GM23338 (cell line): ENCODE results near the gene MCCC1.

ENCODE experiments used
- POLR2AphosphoS5 ChIP-seq: IDR thresholded peaks from 2 replicates; pipeline ENCODE4 v1.6.1; 2016; ENCODE audit warnings: antibody characterized with exemption, low read depth
- TF ChIP-seq, protein P1 (sequence below), 2 experiments: fragments of 200-600 bp in 1 of 2; sonication (generic) in 1 of 2; conservative IDR thresholded peaks; 2 replicates each; pipeline versions ENCODE4 v1.5.1 to v1.6.1; 2016 to 2017; ENCODE audit warnings: antibody characterized with exemption in 2 of 2, low read depth in 2 of 2, mild to moderate bottlenecking in 2 of 2, moderate library complexity in 1 of 2

- no peak for TF ChIP-seq POLR2AphosphoS5
- TF ChIP-seq, protein P1, sequence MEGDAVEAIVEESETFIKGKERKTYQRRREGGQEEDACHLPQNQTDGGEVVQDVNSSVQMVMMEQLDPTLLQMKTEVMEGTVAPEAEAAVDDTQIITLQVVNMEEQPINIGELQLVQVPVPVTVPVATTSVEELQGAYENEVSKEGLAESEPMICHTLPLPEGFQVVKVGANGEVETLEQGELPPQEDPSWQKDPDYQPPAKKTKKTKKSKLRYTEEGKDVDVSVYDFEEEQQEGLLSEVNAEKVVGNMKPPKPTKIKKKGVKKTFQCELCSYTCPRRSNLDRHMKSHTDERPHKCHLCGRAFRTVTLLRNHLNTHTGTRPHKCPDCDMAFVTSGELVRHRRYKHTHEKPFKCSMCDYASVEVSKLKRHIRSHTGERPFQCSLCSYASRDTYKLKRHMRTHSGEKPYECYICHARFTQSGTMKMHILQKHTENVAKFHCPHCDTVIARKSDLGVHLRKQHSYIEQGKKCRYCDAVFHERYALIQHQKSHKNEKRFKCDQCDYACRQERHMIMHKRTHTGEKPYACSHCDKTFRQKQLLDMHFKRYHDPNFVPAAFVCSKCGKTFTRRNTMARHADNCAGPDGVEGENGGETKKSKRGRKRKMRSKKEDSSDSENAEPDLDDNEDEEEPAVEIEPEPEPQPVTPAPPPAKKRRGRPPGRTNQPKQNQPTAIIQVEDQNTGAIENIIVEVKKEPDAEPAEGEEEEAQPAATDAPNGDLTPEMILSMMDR (conservative IDR thresholded peaks at IDR 0.05; ENCODE audit: low read depth in 2 of 2) = no peak
Observed at GRCh38 chr3:183142199-183142598, 42.9 kb upstream of the MCCC1 start.
